ENCODE results near the gene CCDC188.

Gene CCDC188

DNA sequence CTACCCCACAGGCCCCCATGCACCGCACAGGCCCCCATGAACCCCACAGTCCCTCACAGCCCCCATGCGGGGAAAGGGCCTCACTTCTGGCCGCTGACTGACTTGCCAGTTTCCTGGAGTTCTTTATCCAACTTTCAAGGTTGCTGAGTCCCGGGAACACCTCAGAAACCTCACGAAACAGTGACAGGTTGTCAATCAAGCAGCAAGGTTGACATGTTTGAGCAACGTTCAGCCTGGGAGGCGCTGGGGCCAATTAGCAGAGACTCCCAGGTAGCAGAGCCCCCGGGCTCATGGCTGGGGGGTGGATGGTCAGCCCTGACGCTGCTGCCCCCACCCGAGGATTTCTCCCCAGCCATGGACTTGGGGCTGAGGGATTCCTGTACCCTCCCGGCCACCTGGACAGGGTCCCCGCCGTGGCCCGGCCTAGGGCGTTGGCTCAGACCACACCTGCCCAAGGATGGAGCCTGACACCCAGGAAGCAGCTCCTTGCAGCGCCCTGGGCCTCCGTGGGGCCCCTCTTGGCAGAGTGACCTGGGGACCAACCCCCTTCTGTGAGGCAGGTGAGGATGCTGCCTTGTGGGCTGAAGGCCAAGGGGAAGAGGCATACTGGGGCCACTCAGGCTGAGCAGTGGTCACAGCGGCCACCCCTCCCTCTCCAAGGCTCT is 33.8 kb upstream of the CCDC188 start:
- no peak for DNase-seq (ENCODE audit: low spot score)

DNA sequence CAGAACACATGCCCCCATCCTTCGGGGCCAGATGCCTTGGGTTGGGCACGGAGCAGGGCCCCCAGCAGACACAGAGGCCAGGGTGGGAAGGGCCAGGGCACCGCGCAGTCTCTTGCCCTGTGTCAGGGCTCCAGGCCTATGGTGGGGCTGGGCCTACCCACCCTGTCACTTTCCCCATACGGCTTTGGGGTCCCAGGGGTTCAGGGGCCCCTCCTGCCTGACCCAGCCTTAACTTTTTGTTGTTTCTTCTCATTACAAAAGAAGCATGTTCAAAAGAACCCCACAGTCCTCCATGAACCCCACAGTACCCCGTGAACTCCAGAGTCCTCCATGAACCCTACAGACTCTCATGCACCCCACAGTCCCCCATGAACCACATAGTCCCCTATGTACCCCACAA is 33.0 kb upstream of the CCDC188 start:
- no peak for DNase-seq (ENCODE audit: low spot score)

DNA sequence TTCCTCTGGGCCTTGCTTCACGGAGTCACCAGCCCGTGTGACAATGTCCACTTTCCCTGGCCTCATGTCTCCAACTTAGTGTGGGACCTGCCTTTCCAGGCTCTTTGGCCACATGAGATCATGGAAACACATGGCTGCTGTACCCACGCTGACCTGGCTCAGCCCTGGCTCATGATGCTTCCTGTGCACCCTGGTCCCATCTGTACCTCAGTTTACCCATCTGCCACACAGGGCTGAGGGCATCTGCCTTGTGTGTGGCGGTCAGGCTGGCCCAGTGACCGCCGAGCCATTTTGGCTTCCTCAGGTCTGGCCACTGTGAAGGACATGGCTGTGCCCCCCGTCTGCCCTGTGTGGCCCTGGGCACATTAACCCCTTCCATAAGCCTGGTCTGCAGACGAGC is 32.2 kb upstream of the CCDC188 start:
- DNase-seq (ENCODE audit: low spot score) = no peak

DNA sequence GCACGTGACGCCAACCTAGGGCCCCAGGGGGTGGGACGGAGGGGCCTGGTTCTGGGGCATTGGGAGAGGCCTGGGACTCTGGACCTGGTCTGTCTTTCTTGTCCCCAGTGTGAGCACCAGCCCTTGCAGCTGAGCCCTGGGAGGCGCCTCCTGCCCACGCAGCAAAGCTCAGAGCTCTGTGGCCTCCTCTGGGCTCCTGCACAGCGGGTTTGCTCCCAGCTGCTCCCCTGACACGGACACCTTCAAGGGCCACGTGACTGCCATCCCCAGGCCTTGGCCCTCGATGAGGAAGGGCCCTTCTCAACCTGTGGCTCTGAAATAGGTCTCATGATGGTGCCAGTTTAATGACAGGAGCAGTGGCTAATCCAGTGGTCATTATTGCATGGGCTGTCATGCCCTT is 31.5 kb upstream of the CCDC188 start:
- DNase-seq (ENCODE audit: low spot score) = no peak

DNA sequence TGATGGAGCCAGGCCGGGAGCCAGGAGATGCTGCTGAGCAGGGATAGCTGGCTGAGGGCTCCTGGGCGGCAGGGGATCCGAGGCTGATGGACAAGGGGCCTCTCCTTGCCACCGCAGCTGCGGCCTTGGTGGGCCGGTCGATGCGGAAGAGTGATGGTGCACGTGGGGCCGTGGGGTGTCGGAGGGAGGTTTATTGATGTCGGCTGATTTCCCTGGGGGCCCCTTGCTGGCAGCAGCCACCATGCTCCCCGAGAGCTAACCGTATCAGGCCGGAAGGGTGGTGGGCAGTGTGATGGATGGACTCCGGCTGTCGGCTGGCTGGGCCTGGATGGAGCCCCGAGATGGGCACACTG is 31.0 kb upstream of the CCDC188 start:
- DNase-seq (ENCODE audit: low spot score) = no peak

DNA sequence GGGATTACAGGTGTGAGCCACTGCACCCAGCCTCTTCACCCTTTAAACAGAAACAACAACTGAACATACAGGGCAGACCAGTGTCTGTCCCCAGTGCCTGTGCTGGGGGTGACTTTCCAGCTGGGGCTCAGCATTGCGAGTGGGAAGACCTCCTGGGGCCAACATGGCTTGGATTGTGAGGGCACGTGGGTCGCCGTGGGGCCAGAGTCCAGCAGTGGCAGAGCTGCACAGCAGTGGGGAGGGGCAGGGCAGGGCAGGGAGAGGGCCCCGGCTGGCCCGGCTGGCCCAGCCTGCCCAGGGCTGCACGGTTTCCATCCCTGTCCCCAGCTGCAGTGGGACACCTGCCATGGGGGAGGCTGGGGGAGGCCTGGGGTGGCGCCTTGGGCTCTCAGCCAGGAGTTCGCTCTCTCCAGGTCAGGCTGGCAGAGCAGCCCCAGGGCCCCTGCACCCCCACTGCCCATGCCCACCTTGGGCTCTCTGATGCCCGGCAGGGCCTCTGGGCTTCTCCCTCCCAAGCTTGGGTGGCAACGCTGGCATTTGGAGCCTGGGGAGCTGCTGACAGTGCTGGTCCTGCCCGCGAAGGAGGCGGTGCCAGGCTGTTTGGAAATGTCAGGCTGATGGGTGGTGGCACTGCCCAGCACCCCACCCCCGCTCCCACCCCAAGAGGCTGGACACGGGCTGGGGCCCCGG is 30.5 kb upstream of the CCDC188 start:
- DNase-seq (ENCODE audit: low spot score) = no peak

DNA sequence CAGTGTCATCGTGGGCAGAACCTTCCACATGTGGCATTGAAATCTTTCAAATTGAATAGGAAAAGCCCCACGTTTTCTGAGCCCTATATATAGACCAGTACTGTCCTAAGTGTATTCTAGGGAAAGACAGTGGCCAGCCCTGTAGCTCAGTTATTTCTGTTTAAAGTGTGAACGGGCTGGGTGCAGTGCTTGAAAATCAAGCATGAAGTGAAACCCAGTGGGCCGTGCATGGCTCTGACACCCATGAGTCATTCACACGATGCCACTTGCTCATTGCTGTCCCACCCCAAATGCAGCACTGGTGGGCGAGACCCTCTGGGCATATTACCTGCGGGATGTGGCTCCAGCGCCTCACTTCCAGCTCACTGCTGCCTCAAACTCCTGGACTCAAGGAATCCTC is 29.8 kb upstream of the CCDC188 start:
- no peak for DNase-seq (ENCODE audit: low spot score)

DNA sequence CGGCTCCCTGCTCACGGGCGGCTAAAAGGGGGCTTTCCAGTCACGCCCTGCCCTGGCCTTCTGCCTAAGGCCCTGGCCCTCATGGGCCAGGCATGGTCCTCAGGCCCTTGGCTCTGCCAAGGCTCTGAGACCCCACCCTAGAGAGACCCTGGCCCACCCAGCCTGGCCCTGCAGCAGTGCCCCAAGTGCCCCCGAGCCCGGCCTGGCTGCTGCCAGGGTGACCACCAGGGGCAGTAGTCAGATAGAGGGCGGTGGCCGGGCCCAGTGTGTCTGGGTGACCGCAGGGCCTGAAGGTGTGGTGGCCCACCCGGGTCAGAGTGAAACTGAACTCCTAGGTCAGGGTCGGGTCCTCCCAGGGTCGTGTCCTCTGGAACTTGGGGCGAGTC is 29.4 kb upstream of the CCDC188 start:
- no peak for DNase-seq (ENCODE audit: low spot score)

DNA sequence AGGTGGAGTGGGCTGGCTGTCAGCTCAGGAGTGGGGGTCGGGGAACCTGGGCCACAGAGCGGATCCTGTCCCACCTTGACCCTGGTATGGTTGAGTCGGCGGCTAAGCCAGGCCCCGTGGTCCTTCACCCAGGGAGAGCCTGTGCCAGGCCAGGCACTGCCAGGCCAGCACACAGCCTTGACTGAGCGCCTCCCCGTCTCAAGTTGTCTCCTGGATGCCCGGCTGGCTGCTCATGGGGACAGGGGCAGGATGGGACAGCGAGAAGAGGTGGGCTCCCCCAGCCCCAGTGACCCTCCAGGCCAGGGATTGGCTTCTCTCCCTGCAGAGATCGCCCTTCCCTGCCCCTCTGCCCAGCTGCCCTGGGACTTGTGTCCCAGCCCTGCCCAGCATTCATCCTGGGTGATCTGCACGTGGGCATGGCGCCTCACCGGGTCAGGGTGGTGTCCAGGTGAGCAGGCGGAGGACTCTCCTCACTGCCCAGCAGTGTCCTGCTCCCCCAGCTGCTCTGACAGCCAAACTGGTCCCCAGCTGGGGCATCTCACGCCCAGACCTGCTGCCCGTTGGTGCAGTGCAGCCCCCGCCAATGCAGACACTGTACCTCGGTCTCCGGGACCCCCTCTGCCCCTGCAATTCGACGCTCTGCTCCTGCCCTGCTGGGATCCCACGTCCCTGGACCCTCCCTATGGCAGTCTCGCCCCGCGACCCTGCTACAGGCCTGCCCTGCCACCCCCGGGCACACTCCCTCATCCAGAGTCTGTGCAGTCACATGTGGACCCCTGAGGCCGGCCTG is 28.8 kb upstream of the CCDC188 start:
- no peak for DNase-seq (ENCODE audit: low spot score)

DNA sequence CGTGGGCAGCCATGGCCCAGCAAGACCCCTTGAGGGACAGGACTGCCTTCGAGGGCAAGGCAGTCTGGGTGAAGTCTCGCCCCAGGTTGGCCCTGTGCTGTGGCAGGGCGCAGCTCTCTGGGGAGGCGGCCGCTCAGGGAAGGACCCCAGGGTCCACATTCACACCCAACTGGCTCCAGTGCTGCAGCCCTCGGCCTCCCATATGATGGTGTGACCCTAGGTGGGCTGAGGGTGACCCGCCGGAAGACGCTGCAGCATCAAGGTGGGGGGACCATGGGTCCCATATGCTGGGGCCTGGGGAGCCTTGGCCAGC is 28.0 kb upstream of the CCDC188 start:
- DNase-seq (ENCODE audit: low spot score) = no peak

DNA sequence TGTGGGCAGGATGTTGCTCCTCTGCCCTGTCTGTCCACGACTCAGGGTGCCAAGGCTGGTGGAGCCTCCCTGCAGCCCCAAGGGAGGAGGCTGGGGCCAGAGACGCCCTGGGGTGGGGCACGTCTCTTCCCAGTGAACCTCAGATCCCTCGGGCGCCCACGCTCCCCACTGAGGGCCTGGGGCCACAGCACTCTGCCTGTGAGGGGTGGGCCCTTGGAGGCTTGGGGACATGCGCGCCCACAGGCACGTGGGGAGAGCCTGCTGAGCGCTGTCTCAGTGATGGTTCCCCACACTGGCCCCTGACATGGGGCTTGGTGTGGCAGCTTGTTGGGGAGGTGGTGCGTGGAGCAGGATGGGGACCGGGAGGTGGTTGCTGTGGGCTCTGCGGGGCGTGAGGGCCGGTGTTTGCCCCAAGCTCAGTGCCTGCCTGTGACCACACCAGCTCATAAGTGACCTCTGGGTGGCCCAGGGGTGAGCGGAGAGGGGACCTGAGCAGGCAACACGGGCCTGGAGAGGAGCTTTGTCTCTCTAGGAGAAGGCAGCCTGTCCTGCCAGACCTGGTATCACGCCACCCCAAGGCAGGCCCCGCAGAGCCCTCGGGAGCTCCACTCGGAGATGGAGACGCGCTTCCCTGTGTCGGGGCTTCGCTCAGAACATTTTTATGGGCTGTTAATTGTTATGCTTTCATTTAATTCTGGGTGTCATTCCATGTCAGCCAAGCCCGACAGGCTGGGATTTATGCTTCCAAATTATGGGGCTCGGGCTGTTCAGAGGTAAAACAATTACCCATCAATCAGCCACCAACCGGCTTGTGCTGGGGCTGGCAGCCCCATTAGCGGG is 27.4 kb upstream of the CCDC188 start:
- DNase-seq (ENCODE audit: low spot score) = no peak

DNA sequence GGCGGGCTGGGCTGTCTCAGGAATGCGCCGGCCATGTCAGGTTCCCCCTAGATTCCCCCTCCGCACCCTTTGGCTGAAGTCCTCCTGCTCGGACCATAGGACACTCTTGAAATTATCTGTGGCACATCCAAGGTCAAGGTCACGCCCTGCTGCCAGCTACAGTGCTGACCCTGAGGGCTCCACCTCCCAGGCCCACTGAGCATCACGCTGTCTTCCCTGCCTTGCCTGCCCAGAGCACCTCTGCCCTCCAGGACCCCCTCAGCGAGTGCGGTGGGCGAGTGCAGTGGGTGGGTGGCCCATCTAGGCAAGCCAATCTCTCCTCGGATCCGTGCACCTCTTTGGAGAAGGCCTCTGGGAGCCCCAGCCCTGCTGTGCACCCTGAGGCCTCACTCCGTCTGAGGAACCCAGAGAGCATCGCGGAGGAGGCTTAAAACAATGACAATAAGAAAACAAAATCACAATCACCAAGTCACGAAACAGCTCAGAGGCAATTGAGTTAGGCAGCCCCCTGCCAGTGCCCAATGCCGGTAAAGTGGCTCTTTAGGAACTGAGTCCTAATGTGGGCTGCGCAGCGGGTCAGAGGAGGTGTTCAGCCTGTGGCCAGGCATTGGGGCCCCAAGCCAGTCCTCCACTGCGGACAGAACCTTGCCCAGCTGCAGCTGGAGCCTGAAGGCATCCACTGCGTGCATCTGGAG is 26.5 kb upstream of the CCDC188 start:
- no peak for DNase-seq (ENCODE audit: low spot score)

DNA sequence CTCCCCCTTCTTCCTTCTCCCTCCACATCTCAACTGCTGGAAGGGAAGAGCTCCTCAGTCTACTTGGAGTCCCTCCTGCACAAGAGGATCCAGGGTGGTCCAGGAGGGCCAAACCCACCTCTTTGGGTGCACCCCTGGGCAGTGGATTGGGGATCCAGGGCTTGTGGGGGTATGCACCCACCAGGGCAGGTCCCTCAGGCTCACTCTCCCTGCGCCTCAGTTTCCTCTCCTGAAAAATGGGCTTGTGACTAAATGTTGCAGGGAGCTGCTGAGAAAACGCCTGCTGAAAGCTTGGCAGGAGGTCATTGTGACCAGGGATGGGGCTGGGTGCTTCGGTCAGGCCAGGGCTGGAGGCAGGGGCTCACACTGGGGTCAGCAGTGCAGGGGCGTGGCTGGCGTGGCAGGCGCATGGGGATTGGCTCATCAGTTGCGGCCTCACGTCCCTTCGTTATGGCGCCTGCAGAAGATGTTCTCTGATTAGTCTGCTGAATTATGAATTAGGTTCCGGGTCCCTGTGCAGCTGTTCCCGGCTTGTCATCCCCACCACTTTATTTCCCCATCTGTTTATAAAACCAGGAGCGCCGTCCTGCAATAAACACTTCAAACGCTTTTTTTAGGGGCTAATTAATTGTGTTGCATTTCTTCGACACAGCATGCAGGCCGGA is 25.7 kb upstream of the CCDC188 start:
- DNase-seq (ENCODE audit: low spot score) = no peak

DNA sequence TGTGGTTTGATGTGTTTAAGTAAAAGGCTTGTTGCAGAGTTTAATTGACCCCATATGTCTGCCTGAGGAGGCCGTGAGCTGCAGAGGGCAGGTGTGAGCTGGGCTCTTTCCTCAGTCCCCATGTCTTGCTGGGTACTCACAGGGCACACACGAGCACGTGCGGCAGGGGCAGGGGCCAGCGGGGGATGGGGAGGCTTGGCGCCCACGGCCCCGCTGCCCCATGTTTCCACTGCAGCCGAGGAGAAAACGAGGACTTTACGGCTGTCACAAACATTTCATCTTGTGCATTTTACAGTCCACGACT is 24.7 kb upstream of the CCDC188 start:
- DNase-seq (ENCODE audit: low spot score) = no peak

DNA sequence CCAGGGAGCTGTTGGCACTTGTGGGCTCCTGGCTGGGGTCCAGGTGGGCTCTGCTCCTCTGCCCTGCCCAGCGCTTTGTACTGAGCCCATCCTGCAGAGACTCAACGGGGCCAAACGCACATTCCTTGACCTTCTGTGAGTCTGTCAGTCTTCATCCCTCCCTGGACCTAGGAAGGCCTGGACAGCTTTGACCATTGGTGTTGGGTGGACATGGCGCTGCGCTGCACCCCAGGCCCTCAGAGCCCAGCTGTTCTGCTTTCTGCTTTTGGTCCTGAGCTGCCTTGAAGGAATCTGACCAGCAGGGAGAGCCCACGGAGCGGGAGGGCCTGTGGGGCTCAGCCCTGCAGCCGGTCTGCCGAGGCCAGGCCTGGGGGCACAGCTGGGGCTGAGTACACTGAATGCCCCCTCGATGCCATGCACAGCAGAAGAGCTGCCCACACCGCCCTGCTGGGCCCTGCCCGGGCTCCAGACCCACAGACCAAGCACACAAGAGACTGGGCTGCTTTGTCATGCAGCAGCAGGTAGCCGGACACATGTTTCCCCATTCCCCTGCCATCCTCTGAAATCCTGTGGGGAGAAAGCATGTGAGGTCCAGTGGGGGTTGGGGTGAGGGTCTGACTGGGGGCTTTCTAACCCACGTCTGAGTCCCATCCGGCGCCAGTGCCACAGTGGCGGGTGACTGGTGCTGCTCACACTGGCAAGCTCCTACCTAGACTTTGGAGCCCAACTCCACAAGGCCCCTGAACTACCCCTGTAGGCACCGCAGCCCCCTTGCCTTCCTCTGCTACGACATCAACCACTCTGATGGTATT is 24.1 kb upstream of the CCDC188 start:
- no peak for DNase-seq (ENCODE audit: low spot score)

DNA sequence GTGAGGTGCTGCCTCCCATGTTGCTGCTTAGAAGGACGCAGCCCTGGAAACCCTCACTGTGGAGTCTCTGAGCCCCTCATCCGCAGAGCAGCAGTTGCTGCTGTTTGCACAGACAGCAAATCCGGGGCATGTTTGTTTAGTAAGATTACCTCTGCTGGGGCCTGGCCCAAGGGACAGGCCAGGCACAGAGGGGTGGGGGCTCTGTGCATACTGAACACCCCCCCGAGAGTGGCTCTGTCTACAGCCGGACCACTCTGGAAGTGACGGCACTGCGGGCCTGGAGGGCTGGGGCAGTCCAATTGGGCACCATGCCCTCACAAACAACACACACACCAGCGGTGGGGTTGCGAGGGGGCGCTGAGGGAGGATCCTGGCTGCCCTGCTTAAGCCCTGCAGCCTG is 22.9 kb upstream of the CCDC188 start:
- no peak for DNase-seq (ENCODE audit: low spot score)

DNA sequence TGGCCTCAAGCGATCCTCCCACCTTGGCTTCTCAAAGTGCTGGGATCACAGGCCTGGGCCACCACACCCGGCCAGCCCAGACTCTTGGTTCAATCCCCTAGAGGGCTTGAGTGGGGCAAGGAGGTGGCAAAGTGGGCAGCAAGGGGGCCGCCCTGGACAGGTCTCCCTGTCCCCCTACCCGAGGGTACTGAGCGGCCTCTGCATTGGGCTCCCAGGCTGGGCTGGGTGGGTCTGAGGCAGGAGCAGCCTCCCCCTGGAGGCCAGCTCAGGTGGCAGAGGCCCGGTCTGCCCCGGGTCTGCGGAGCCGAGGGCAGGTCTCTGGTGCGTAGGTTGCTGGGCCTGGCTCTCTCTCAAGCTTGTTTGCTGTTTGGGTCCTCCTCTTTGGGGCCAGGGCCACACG is 22.4 kb upstream of the CCDC188 start:
- no peak for DNase-seq (ENCODE audit: low spot score)

DNA sequence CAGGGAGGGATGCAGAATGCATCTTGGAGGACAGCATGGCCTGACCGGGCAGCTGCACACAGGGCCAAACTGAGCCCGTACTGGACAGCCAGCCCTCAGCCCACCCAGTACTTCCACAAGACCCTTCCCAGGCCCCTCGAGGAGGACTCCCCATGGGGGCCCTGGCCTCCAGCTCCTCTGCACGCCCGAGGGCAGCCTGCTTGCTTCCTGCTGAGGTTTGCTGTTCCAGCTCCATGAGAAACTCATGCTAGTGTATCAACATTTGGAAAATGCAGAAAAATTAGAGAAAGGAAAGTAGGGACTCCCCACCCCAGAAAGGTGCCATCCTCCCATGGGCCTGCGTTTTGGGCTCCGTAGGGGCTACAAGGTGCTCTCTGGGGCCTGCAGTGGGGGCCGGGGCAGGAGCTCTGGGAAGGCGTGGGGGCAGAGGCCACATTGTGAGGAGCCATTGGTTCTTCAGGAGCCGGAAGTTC is 21.3 kb upstream of the CCDC188 start:
- no peak for DNase-seq (ENCODE audit: low spot score)

DNA sequence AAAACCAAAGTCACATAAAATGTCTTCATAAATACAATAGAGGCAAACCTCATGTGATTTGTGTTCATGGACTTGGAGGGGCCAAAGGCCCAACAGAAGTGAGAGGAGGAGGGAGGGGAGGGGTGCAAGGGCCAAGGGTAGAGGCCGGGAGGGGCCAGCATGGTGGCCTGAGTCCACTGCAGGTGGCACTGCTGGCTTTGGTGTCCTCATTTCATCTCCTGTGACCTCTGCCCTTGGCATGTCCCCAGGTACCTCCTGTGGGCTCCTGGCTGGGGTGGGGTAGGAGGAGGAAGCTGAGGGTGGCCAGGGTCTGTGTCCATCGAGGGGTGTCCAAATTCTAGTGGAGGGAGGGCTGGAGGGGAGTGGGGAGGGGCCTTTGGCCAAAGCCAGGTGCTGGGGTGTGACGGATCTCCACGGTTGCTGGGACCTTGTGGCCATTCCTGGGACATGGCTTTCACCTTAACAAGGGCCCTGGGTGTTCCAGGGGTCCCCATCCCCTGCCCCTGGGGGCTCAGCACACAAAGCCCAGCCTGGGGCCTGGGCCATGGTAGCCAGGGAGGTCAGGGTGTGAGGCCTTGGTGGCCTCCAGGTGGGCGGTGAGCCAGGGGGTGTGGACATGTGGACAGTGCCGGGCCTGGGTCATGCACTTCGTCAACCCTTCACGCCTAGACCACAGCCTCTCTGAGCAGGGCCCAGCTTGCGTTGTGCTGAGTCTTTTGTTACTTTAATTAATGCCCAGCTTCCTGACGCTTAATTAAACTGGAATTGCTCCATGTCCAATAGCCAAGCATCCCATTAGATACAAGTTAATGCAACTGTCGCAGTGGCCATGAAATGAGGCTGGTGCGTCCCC is 20.7 kb upstream of the CCDC188 start:
- no peak for DNase-seq (ENCODE audit: low spot score)

DNA sequence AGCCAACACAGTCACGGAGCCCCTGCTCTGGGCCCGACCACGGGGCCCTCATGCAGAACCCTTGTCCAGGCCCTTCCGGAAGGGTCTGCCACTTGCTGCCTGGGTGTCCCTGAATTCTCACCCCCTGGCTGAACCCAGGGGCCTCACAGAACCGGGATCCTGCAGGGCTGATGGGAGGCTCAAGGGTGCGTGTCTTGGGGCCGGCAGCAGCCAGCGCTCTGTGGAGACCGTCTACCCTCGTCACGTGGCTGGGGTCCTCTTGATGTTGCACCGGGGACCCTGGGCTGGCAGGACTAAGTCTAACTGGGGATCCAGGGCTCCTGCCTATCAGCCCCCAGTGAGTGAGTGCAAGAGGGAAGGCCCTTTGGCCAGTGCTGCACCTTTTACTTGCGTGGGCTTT is 19.3 kb upstream of the CCDC188 start:
- DNase-seq (ENCODE audit: low spot score) = no peak

Data from COLO829 (cell line).